Activated B cell treated with CpG ODN at 0.5 μM for 24 hours (primary cell): ENCODE data around the gene POU2F2. TPM values are rescaled to one million over a fixed set of nuclear protein-coding genes. Genes with fewer than 3 reads are reported as not detected.

Experiments
- ATAC-seq: fragments of 200-7000 bp; cut with Tn5 transposase; one replicate; pipeline ENCODE4 v1.10.0; 2021; ENCODE audit warnings: low read depth, mild to moderate bottlenecking, moderate library complexity
- CTCF ChIA-PET: fragments of 350-600 bp; sonication (Branson Sonifier 250); formaldehyde crosslinking; loops from one replicate; lab custom pipeline; 2021; ENCODE audit warnings: antibody characterized with exemption; lab: Charles Lee
- POLR2A ChIA-PET: fragments of 350-600 bp; sonication (Branson Sonifier 250); formaldehyde crosslinking; loops from one replicate; lab custom pipeline; 2021; ENCODE audit warnings: antibody characterized with exemption; lab: Charles Lee
- DNase-seq: peaks from one replicate; pipeline ENCODE4 v3.0.0; 2022
- H3K27ac Mint-ChIP-seq: one replicate; pipeline ENCODE4 v1.8.0; 2020; ENCODE audit warnings: mixed read lengths
- H3K27me3 Mint-ChIP-seq: one replicate; pipeline ENCODE4 v1.8.0; 2021; ENCODE audit warnings: mixed read lengths
- H3K36me3 Mint-ChIP-seq: one replicate; pipeline ENCODE4 v1.8.0; 2021; ENCODE audit warnings: low read depth, mixed read lengths
- H3K4me1 Mint-ChIP-seq: one replicate; pipeline ENCODE4 v1.8.0; 2021; ENCODE audit warnings: mixed read lengths
- H3K4me3 Mint-ChIP-seq: one replicate; pipeline ENCODE4 v1.8.0; 2020; ENCODE audit warnings: mild to moderate bottlenecking, mixed read lengths
- H3K9me3 Mint-ChIP-seq: one replicate; pipeline ENCODE4 v1.8.0; 2020; ENCODE audit warnings: mixed read lengths
- intact Hi-C: fragments of 100-400 bp; cut with micrococcal nuclease; formaldehyde crosslinking; loops from one replicate; pipeline ENCODE4 v1.15.1; 2024
- total RNA-seq: library from RNA; stranded (reverse); gene quantifications from 2 replicates; pipeline ENCODE4 v1.2.3, GENCODE V29; 2022
- TF ChIP-seq, protein P1 (sequence below): fragments of 200-600 bp; IDR thresholded peaks from one replicate; pipeline ENCODE4 v1.8.0; 2022; ENCODE audit warnings: antibody characterized with exemption, mild to moderate bottlenecking

POU2F2 gene
- total RNA-seq, 1 donor from 2014 or later, result 577 TPM

DNA sequence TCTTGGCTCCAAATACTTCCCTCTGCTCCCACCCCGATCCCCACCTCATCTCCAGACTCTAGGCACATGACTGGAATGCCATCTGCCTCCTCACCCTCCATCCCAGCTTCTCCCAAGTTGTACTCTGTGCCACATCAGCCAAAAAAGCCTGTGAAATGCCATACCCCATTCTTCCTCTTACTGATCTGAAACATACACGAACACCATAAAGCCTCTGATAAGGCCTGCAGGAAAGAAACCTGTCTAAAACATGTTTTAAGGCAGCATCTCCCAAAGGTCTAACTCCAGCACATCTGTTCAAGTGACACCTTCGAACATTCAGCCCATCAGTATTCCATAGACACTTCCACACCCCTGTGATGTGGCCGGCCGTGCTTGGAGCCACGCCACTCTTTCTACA, 67.8 kb downstream of the POU2F2 start:
- no peaks in the 10 kb centered on the region for H3K9me3 Mint-ChIP-seq
- ChIA-PET POLR2A (interaction anchor here (0.8 kb wide), 1 partner anchor 12 kb away, joined by 3 read pairs; the partner anchor contains the start of gene ZNF574), CTCF (no interaction called here)
- peaks cover 5% of the 10 kb centered on the region for H3K27me3 Mint-ChIP-seq
- no peaks in the 10 kb centered on the region for H3K36me3 Mint-ChIP-seq
- H3K4me1 Mint-ChIP-seq, result no peaks in the 10 kb centered on the region
- DNase-seq (no peak), ATAC-seq (no peak)
- TF ChIP-seq, protein P1, sequence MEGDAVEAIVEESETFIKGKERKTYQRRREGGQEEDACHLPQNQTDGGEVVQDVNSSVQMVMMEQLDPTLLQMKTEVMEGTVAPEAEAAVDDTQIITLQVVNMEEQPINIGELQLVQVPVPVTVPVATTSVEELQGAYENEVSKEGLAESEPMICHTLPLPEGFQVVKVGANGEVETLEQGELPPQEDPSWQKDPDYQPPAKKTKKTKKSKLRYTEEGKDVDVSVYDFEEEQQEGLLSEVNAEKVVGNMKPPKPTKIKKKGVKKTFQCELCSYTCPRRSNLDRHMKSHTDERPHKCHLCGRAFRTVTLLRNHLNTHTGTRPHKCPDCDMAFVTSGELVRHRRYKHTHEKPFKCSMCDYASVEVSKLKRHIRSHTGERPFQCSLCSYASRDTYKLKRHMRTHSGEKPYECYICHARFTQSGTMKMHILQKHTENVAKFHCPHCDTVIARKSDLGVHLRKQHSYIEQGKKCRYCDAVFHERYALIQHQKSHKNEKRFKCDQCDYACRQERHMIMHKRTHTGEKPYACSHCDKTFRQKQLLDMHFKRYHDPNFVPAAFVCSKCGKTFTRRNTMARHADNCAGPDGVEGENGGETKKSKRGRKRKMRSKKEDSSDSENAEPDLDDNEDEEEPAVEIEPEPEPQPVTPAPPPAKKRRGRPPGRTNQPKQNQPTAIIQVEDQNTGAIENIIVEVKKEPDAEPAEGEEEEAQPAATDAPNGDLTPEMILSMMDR, result no peak
- intact Hi-C loops, result no loop called here
- H3K27ac Mint-ChIP-seq, result no peak overlapping the region
- H3K4me3 Mint-ChIP-seq, result no peak overlapping the region

DNA sequence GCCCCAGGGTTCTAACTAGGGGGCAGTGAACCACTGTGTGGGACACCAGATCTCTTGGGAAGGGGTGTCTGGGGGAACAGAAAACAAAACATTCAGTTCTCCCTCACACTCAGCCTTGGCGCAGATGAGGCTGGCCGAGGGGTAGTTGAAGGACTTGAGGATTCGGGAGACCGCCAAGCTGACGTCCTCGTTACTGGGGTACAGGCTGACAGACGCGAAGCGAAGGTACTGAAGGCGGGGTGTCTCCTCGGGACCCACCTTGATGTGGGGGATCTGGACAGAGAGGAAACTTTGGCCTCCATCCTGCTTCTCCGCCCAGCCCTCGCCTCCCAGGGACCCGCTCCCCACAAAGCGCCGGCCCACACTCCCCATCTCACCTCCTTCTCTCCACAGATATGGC, 69.9 kb downstream of the POU2F2 start:
- H3K9me3 Mint-ChIP-seq, result no peaks in the 10 kb centered on the region
- intact Hi-C loops, result no loop called here
- CTCF ChIA-PET, result no interaction called here
- H3K4me1 Mint-ChIP-seq, result no peaks in the 10 kb centered on the region
- ATAC-seq (no peak), DNase-seq (no peak)
- POLR2A ChIA-PET, result no interaction called here
- no peak overlapping the region for H3K4me3 Mint-ChIP-seq
- H3K27me3 Mint-ChIP-seq, result peaks cover 5% of the 10 kb centered on the region
- TF ChIP-seq, protein P1, result no peak
- no peak overlapping the region for H3K27ac Mint-ChIP-seq
- no peaks in the 10 kb centered on the region for H3K36me3 Mint-ChIP-seq

DNA sequence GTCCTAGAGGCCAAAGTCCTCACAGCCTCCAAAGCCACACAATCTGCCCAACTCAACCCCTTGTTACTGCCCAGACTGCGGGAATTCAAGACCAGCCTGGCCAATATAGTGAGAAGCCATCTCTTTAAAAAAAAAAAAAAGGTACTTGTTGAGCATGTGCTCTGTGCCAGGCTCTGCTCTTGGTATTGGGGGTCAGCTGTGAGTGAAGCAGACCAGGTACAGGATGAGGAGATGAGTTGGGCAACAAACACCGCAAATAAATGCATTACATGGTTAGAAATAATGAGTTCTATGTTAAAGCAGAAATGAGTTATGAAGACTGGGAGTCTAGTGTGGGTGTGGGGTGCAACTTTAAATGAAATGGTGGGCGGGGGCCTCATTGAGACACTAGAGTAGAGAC, 72.1 kb downstream of the POU2F2 start:
- Mint-ChIP-seq H3K9me3 (no peaks in the 10 kb centered on the region), H3K36me3 (no peaks in the 10 kb centered on the region), H3K27me3 (peaks cover 4% of the 10 kb centered on the region), H3K4me3 (no peak overlapping the region), H3K27ac (no peak overlapping the region), H3K4me1 (no peaks in the 10 kb centered on the region)
- TF ChIP-seq, protein P1, result no peak
- DNase-seq, result no peak
- intact Hi-C loops, result no loop called here
- CTCF ChIA-PET, result no interaction called here
- ATAC-seq, result no peak
- POLR2A ChIA-PET, result no interaction called here

DNA sequence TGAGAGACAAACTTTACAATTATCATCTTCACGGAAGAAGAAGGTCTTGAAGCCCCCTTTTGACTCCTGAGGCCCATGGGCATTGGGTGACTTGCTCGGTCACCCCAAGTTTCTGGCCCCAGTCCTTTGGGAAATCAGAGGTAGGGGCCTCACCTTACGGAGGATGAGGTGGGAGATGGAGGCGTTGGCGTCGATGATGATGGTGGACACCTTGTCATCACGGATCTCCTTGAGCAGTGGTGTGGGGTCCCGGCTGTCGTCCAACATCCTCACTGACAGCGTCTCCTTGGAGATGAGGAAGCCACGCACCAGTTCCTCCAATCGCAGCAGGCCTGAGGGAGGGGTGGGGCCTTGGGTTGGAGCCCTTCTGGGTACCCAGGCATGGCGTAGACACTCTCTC, 73.0 kb downstream of the POU2F2 start:
- H3K27ac Mint-ChIP-seq, result no peak overlapping the region

DNA sequence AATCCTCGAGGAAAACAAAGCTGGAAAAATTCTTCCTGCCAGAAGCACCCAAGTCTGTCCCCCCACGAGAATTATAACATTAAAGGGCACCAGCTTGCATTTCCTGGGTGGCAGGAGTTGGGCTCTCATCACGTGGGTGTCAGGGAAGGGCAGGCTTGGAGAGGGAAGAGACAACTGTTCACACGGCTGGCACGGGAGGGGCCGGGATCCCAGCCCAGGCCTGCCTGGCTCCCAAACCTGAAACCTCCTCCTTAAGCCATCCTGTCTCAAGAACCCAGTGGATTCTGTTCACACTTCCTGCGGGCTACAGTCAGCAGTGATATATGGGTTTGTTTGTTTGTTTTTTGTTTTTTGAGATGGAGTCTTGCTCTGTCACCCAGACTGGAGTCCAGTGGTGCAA, 74.4 kb downstream of the POU2F2 start:
- Mint-ChIP-seq H3K27ac (no peak overlapping the region), H3K36me3 (no peaks in the 10 kb centered on the region), H3K4me1 (no peaks in the 10 kb centered on the region), H3K9me3 (no peaks in the 10 kb centered on the region), H3K27me3 (peaks cover 3% of the 10 kb centered on the region), H3K4me3 (no peak overlapping the region)
- DNase-seq (no peak), ATAC-seq (no peak)
- CTCF ChIA-PET, result no interaction called here
- TF ChIP-seq, protein P1, result no peak
- POLR2A ChIA-PET, result interaction anchor here (1.1 kb wide), 1 partner anchor 18 kb away, joined by 3 read pairs; the partner anchor contains the start of gene ZNF574
- intact Hi-C loops, result no loop called here

More for the DNA sequence above, 73.0 kb downstream of the POU2F2 start:
- DNase-seq (no peak), ATAC-seq (no peak)
- Mint-ChIP-seq H3K9me3 (no peaks in the 10 kb centered on the region), H3K4me3 (no peak overlapping the region), H3K36me3 (no peaks in the 10 kb centered on the region), H3K4me1 (no peaks in the 10 kb centered on the region), H3K27me3 (peaks cover 3% of the 10 kb centered on the region)
- ChIA-PET POLR2A (interaction anchor here (1.1 kb wide), 1 partner anchor 17 kb away, joined by 3 read pairs; the partner anchor contains the start of gene ZNF574), CTCF (no interaction called here)
- intact Hi-C loops, result no loop called here
- TF ChIP-seq, protein P1, result no peak
